Right lobe of liver (tissue), 6 donors: ENCODE results near the gene SPIN2A. TPM values are rescaled to one million over a fixed set of nuclear protein-coding genes. Genes with fewer than 3 reads are reported as not detected.
A peak's percentile ranks its signal among the peaks of the same experiment; 100 is the strongest.
"Not testable (repeated sequence)": the region's sequence is repeated elsewhere in the genome, so short reads cannot be mapped to it uniquely, and the experiment has no call there.

Experiments used
- ATAC-seq, 4 donors: fragments of 200-7000 bp; cut with Tn5 transposase; one replicate each; pipeline ENCODE4 v1.9.1; 2020; ENCODE audit warnings: mild to moderate bottlenecking in 4 of 4, moderate library complexity in 4 of 4
- DNase-seq, 3 donors: peaks; one replicate each; pipeline ENCODE4 v3.0.0-alpha.2; 2020
- H3K27ac ChIP-seq, 3 donors: fragments of 200-600 bp; one replicate each; pipeline ENCODE4 v1.8.0; 2022
- H3K27me3 ChIP-seq, 2 donors: fragments of 200-600 bp; one replicate each; pipeline ENCODE4 v1.8.0; 2022
- H3K36me3 ChIP-seq, 4 donors: fragments of 200-600 bp; sonication (generic) in 1 of 4; one replicate each; pipeline versions ENCODE4 v1.5.1 to v1.8.0; 2017 to 2022; ENCODE audit warnings: control low read depth in 1 of 4
- H3K4me1 ChIP-seq, 4 donors: fragments of 200-600 bp; sonication (generic) in 1 of 4; one replicate each; pipeline versions ENCODE4 v1.5.1 to v1.8.0; 2017 to 2022; ENCODE audit warnings: control low read depth in 1 of 4
- H3K4me3 ChIP-seq, 3 donors: fragments of 200-600 bp; one replicate each; pipeline ENCODE4 v1.8.0; 2022
- H3K9me3 ChIP-seq, 4 donors: fragments of 200-600 bp; sonication (generic) in 1 of 4; one replicate each; pipeline versions ENCODE4 v1.5.1 to v1.8.0; 2017 to 2022; ENCODE audit warnings: control low read depth in 1 of 4
- CTCF ChIP-seq, 4 donors: fragments of 200-600 bp in 3 of 4; fragments of 450-650 bp in 1 of 4; IDR thresholded peaks; one replicate each; pipeline versions ENCODE4 v1.5.1 to v1.8.0; 2016 to 2022; ENCODE audit warnings: antibody characterized with exemption in 4 of 4, mild to moderate bottlenecking in 2 of 4
- POLR2A ChIP-seq: fragments of 450-650 bp; IDR thresholded peaks from one replicate; pipeline ENCODE4 v1.6.1; 2017; ENCODE audit warnings: antibody characterized with exemption, mild to moderate bottlenecking
- WGBS: methylation state at CpG from one replicate; pipeline ENCODE4 v1.1.6; 2018; ENCODE audit warnings: low coverage, low lambda C conversion rate; ENCODE audit not compliant: insufficient coverage; ENCODE audit errors: missing lambda C conversion rate; 5-methylcytosine and 5-hydroxymethylcytosine counted together
- intact Hi-C, 2 donors: fragments of 100-400 bp; cut with DNase I; formaldehyde crosslinking; loops; one replicate each; pipeline versions ENCODE4 v1.11.2 to v1.14.1; 2022
- total RNA-seq, 6 experiments: library from RNA; depleted of rRNA in 2 of 6; stranded (reverse); fragments of >200 nt in 2 of 6; fragmentation: NEBNext Ultra II Directional in 3 of 6; extraction: Animal tissue kit (Norgen Biotek cat#: 25700) in 3 of 6; gene quantifications; one replicate each; pipeline versions ENCODE4 v1.1.0 to v1.2.4, GENCODE V29; 2016 to 2023
- donor health status: DM: no; HTN: yes; CAD: no.
- donor health status: DM: no; HTN: no; CAD: no.
- donor health status: DM: no; HTN: no; CAD: no.
- donor health status: DM: no; HTN: yes; CAD: no.
- donor health status: DM: no; HTN: yes; CAD: no.

SPIN2A gene
- total RNA-seq, 6 experiments from 2014 or later = 0.21 to 0.46 (median 0.34) TPM; not detected in 2

GRCh38 chrX:57155171-57155570, 18.0 kb upstream of the SPIN2A start:
- H3K4me3 ChIP-seq = no peak overlapping the region
- intact Hi-C loops = no loop called here
- H3K9me3 ChIP-seq = peaks cover 0 to 3% (median 0%) of the 10 kb centered on the region in 4 donors
- H3K4me1 ChIP-seq = no peaks in the 10 kb centered on the region
- TF ChIP-seq POLR2A (no peak), CTCF (IDR thresholded peaks at IDR 0.05) (no peak)
- H3K27me3 ChIP-seq = no peaks in the 10 kb centered on the region
- DNase-seq = no peak
- no peak for ATAC-seq
- no peaks in the 10 kb centered on the region for H3K36me3 ChIP-seq
- WGBS = 67% methylated on average over 1 of the region's 2 CpGs
- H3K27ac ChIP-seq = no peak overlapping the region

GRCh38 chrX:57152222-57152621, 15.0 kb upstream of the SPIN2A start:
- H3K9me3 ChIP-seq, H3K36me3 ChIP-seq, H3K27me3 ChIP-seq, H3K4me1 ChIP-seq, ATAC-seq, intact Hi-C loops, DNase-seq, H3K4me3 ChIP-seq, H3K27ac ChIP-seq: not testable (repeated sequence)
- WGBS = no CpG with 5 or more reads among the region's 8 CpGs

- Histone ChIP-seq H3K4me3 (no peak overlapping the region), H3K27me3 (no peaks in the 10 kb centered on the region), H3K4me1 (no peaks in the 10 kb centered on the region), H3K9me3 (no peaks in the 10 kb centered on the region), H3K27ac (no peak overlapping the region), H3K36me3 (no peaks in the 10 kb centered on the region)
- no peak for DNase-seq
- intact Hi-C loops = no loop called here
- 60% methylated on average over 4 of the region's 4 CpGs for WGBS
- no peak for ATAC-seq
- no peak for TF ChIP-seq CTCF (IDR thresholded peaks at IDR 0.05)
- TF ChIP-seq POLR2A = no peak
Measured at GRCh38 chrX:57138674-57139073, 1.5 kb upstream of the SPIN2A start.

GRCh38 chrX:57137501-57137900, 304 bp upstream of the SPIN2A start:
- intact Hi-C loops = no loop called here
- Histone ChIP-seq H3K27ac (no peak overlapping the region), H3K9me3 (no peaks in the 10 kb centered on the region), H3K4me3 (no peak overlapping the region), H3K4me1 (no peaks in the 10 kb centered on the region), H3K27me3 (no peaks in the 10 kb centered on the region), H3K36me3 (no peaks in the 10 kb centered on the region)
- no peak for TF ChIP-seq CTCF (IDR thresholded peaks at IDR 0.05)
- 82% methylated on average over 1 of the region's 1 CpG for WGBS
- no peak for ATAC-seq
- DNase-seq = no peak

GRCh38 chrX:57136589-57136988, 608 bp downstream of the SPIN2A start:
- H3K9me3 ChIP-seq, H3K4me1 ChIP-seq, H3K27me3 ChIP-seq, H3K36me3 ChIP-seq, H3K4me3 ChIP-seq, DNase-seq, H3K27ac ChIP-seq, intact Hi-C loops: not testable (repeated sequence)
- ATAC-seq = peak in 1 of 4 donors; percentile 16
- 100% methylated on average over 1 of the region's 3 CpGs for WGBS

GRCh38 chrX:57135287-57135686, 1.9 kb downstream of the SPIN2A start:
- TF ChIP-seq CTCF (IDR thresholded peaks at IDR 0.05) (no peak), POLR2A (no peak)
- no peak for DNase-seq
- intact Hi-C loops = no loop called here
- Histone ChIP-seq H3K4me3 (no peak overlapping the region), H3K36me3 (no peaks in the 10 kb centered on the region), H3K27ac (no peak overlapping the region), H3K27me3 (no peaks in the 10 kb centered on the region), H3K4me1 (no peaks in the 10 kb centered on the region), H3K9me3 (peaks cover 0 to 2% (median 0%) of the 10 kb centered on the region in 4 donors)
- ATAC-seq = no peak
- 76% methylated on average over 3 of the region's 3 CpGs for WGBS
